GM18909 (cell line): ENCODE data around the gene SEMA4D.

Source experiments
- ATAC-seq: cut with Tn5 transposase; IDR thresholded peaks from one replicate; pipeline ENCODE4 v1.9.1; 2021; ENCODE audit warnings: mild to moderate bottlenecking; ENCODE audit not compliant: unreplicated experiment, poor library complexity

The SEMA4D gene

GRCh38 chr9:89505911-89506310 lies 8.0 kb upstream of the SEMA4D start:
- no peak for ATAC-seq

- no peak for ATAC-seq
Observed at GRCh38 chr9:89505048-89505447, 7.1 kb upstream of the SEMA4D start.

DNA sequence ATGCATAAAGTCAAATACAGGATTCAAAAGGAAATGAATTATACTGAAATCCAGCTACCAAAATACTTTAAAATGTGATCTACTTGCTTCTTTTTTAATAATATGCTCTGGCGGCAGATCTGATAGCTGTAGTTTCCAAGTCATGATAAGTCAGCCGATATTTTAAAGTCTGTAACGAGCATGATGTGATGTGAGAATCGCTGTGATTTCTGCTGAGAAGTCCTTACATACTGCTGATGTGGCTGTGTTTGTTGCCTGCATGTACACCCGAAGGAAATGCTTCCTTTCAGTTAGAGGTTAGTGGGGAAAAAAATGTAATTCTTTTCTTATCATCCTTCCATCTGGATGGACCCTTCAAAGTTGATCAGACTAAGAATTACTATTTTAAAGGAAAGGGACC lies 4.8 kb upstream of the SEMA4D start:
- ATAC-seq = no peak

- no peak for ATAC-seq
Observed at GRCh38 chr9:89502038-89502601, 4.2 kb upstream of the SEMA4D start.

GRCh38 chr9:89501311-89501898 lies 3.5 kb upstream of the SEMA4D start:
- no peak for ATAC-seq

- ATAC-seq = no peak
Observed at GRCh38 chr9:89500008-89500407, 2.1 kb upstream of the SEMA4D start.

DNA sequence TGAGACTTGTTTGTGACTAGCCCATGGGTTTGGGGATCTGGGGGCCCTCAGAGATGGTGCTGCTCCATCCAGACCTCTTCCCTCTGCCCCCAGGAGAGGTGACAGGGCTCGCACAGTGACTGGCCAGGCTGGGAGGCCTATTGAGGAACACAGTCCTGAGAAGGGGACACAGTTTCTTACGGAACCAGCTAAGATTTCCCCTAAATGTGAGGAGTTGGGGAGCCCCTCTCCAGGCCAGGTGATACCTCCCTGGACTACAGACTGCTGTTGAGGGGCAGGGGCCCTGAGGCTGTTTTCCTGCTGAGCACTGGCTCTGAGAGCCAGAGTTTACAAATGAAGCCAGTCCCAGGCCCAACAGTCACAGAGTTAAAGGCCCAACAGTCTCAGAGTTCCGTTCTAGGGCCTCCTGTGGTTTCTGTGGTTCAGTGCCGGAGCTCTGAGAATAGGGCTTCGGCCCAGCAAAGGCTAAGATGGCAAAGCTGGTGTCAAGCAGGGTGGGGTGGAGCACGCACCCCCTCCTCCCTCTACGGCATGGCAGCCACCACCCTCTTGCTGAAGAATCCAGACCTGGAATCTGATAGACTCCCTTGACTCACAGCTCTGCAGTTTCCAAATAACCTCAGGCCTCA lies 1.1 kb upstream of the SEMA4D start:
- peak; percentile 39 for ATAC-seq

GRCh38 chr9:89497257-89497963 lies 503 bp downstream of the SEMA4D start:
- peak; percentile 28 for ATAC-seq

GRCh38 chr9:89496645-89497256 lies 1.2 kb downstream of the SEMA4D start:
- no peak for ATAC-seq

DNA sequence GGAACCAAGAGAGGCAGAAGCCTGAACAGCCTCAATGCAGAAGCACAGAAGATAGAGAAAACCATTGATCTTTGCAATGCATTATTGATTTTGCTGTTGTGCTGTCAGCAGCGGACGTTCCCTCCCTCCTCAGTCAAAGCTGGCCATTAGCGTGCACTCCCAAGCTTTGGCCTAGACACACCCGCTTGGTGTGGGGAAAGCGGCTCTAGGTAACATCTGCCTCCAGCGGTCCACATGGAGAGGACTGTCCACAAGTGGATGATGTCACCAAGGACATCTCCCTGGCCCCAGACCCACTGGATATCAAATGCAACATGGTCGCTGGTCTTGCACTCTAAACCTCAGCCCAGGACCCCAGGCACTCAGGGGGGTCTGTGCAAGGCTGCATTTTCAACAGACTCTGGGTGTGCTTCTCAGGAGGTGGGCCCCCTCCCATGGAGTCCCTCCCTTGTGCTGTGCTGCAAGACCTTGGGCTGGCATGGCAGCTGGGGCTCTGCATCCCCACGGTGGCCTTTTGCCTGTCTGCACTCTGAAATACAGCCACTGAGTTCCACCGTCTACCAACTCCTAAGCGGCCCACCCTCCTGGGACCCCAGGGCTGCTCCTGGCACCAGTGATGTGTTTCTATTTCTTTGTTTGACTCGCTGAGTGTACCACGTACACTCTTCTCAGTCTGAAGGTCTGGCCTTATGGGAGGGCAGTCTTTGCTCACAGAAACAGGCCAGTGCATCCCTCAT lies 1.9 kb downstream of the SEMA4D start:
- ATAC-seq = no peak

DNA sequence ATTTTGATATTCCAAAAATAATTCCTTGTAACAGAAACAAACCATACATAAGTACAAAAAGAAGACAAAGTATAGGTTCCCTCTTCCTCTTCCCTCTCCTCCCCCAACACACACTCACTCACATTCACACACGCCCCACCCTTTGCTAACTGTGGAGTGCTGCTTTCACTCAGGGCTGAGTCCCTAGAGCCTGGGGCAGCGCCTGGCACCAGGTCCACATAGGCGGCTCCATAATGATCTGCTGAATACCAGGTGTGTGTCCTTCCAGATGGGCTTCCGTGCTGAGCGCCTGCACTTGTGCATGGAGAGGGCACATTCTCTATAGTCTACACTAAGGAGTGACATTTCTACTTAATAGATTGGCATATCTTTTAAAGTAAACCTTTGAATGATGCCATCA lies 3.7 kb downstream of the SEMA4D start:
- ATAC-seq = no peak

- ATAC-seq = no peak
Observed at GRCh38 chr9:89493671-89494070, 4.2 kb downstream of the SEMA4D start.

- ATAC-seq = no peak
Observed at GRCh38 chr9:89493181-89493580, 4.7 kb downstream of the SEMA4D start.

DNA sequence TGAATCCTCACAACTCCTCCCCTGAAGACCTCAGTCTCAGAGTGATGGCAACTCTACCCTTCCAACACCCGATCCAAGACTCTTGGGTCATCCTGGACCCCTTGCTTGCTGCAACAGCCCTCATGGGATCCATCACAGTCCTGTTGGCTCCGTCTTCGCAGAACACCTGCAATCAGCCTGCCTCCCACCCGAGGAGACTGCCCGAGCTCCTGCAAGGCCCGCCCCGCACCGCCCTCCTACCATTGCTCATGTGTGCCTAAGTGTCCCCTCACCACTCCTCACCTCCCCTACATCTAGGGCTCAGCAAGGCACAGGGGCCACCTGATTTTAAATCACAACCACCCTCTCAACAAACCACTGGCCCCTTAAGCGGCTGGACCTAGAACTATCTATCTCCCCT lies 5.3 kb downstream of the SEMA4D start:
- ATAC-seq = no peak

GRCh38 chr9:89491694-89492093 lies 6.2 kb downstream of the SEMA4D start:
- no peak for ATAC-seq

DNA sequence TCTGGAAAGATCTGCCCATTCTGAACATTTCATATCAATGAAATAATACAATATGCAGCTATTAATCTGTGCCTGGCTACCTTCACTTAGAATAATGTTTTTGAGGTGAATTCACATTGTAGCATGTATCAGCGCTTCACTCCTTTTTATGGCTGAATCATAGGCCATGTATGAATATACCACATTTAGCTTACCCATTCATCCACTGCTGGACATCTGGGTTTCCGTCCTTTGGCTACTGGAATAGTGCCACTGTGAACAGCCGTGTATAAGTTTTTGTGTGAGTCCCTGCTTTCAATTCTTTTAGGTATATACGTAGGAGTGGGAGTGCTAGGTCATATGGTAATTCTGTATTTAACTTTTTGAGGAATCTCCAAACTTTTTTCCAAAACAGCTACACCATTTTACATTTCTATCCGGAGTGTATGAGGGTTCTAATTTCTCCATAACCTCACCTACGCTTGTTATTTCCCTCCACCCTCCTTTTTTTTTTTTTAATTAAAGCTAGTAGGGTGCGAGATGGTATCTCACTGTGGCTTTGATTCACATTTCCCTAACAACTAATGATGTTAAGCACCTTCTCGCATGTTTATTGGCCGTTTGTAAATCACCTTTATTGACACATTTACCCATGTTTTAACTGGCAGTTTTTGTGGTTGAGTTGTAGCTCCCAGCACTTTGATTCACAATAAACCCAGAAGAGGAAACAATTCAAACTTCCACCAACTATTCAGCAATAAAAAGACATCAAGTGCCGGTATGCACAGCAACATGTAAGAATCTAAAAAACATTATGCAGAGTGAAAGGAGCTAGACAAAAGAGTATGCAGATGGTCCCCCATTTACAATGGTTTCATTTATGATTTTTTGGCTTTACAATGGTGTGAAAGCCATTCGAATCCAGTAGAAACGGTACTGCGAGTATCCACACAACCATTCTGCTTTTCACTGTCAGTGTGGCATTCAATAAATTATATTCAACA lies 8.1 kb downstream of the SEMA4D start:
- ATAC-seq = no peak

GRCh38 chr9:89488936-89489335 lies 9.0 kb downstream of the SEMA4D start:
- no peak for ATAC-seq

DNA sequence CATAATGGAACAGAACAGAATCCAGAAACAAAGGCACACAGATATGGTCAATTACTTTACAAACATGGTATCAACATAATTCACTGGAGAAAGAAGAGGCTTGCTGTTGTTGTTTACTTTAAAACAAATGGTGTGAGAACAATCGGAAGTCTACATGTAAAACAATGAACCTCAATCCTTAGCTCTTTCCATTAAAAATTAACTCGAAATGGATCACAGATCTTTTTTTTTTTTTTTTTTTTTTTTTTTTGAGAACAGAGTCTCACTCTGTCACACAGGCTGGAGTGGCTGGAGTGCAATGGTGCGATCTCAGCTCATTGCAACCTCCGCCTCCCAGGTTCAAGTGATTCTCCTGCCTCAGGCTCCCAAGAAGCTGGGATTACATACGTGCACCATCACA lies 9.8 kb downstream of the SEMA4D start:
- ATAC-seq = no peak

DNA sequence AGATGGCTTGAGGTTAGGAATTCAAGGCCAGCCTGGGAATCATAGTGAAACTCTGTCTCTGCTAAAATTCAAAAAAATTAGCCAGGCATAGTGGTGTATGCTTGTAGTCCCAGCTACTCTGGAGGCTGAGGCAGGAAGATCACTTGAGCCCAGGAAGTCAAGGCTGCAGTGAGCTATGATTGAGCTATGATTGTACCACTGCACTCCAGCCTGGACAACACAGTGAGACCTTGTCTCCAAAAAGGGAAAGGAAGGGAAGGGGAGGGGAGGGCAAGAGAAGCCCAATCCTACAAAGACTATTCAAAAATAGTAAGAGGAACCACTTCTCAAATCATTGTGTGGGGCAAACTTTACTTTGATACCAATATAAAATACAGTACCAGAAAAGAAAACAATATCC lies 11.2 kb downstream of the SEMA4D start:
- no peak for ATAC-seq
